Adrenal gland (tissue), 12 donors: Measurements from ENCODE around the gene NOB1. TPM values are rescaled to one million over a fixed set of nuclear protein-coding genes. Genes with fewer than 3 reads are reported as not detected.
A peak's percentile ranks its signal among the peaks of the same experiment; 100 is the strongest.
"Not testable (repeated sequence)": the region's sequence is repeated elsewhere in the genome, so short reads cannot be mapped to it uniquely, and the experiment has no call there.

Experiments
- DNase-seq, 7 donors: peaks; one replicate each; pipeline ENCODE4 v3.0.0-alpha.2; 2019 to 2020
- H3K27ac ChIP-seq, 5 donors: fragments of 200-600 bp; sonication (generic) in 4 of 5; 1 replicate in 3 of 5; 2 replicates in 2 of 5; pipeline versions ENCODE4 v1.5.1 to v1.8.0; 2016 to 2020; ENCODE audit warnings: mild to moderate bottlenecking in 1 of 5
- H3K27me3 ChIP-seq: fragments of 200-600 bp; 2 replicates; pipeline ENCODE4 v1.8.0; 2021
- H3K36me3 ChIP-seq, 2 donors: fragments of 200-600 bp; replicated peaks in 1 of 2; 1 replicate in 1 of 2; 2 replicates in 1 of 2; pipeline versions ENCODE4 v1.5.1 to v1.8.0; 2018 to 2022
- H3K4me1 ChIP-seq, 2 donors: fragments of 200-600 bp; replicated peaks in 1 of 2; 1 replicate in 1 of 2; 2 replicates in 1 of 2; pipeline versions ENCODE4 v1.5.1 to v1.8.0; 2018 to 2021
- H3K4me3 ChIP-seq, 4 donors: fragments of 200-600 bp; sonication (generic) in 3 of 4; one replicate each; pipeline ENCODE4 v1.5.1; 2016 to 2018
- H3K9me3 ChIP-seq, 3 donors: fragments of 200-600 bp; sonication (generic) in 1 of 3; replicated peaks in 1 of 3; 1 replicate in 2 of 3; 2 replicates in 1 of 3; pipeline versions ENCODE4 v1.5.1 to v1.8.0; 2016 to 2021
- CTCF ChIP-seq, 6 experiments: fragments of 450-650 bp in 4 of 6; fragments of 200-600 bp in 2 of 6; sonication (generic) in 1 of 6; IDR thresholded peaks; 1 replicate in 5 of 6; 2 replicates in 1 of 6; pipeline versions ENCODE4 v1.5.1 to v1.8.0; 2016 to 2021; ENCODE audit warnings: antibody characterized with exemption in 6 of 6, mild to moderate bottlenecking in 2 of 6, moderate library complexity in 1 of 6
- POLR2A ChIP-seq, 2 donors: fragments of 450-650 bp; IDR thresholded peaks; one replicate each; pipeline ENCODE4 v1.6.1; 2017; ENCODE audit warnings: antibody characterized with exemption in 2 of 2, mild to moderate bottlenecking in 2 of 2, moderate library complexity in 1 of 2
- WGBS, 4 donors: extraction: QIAGEN DNeasy Blood & Tissue Kit in 2 of 4; methylation state at CpG; one replicate each; pipeline versions ENCODE4 v1.1.5 to v1.1.7; 2013 to 2017; 5-methylcytosine and 5-hydroxymethylcytosine counted together
- intact Hi-C, 2 donors: fragments of 100-400 bp; cut with DNase I; formaldehyde crosslinking; loops; one replicate each; pipeline versions ENCODE4 v1.14.1 to v1.15.0; 2022 to 2023
- polyA plus RNA-seq, 3 donors: library from polyadenylated mRNA; stranded (reverse); fragments of 200-250 nt in 2 of 3; fragments of 350-450 nt in 1 of 3; fragmentation: Illumina TruSeq in 1 of 3; extraction: RNeasy Lipid Tissue Mini Kit (QIAGEN cat#74804) in 1 of 3; gene quantifications; one replicate each; pipeline ENCODE4 v1.2.3, GENCODE V29; 2013 to 2014
- total RNA-seq, 9 donors: library from RNA; depleted of rRNA in 4 of 9; stranded (reverse); fragments of >200 nt in 4 of 9; fragments of 120-200 nt in 1 of 9; fragmentation: NEBNext Ultra II Directional in 1 of 9; extraction: Animal tissue kit (Norgen Biotek cat#: 25700) in 1 of 9; gene quantifications; one replicate each; pipeline versions ENCODE4 v1.1.0 to v1.2.4, GENCODE V29; 2013 to 2023
- donor health status: healthy with polysubstance abuse.
- donor health status: Bipolar disorder and iron deficiency.
- donor health status: DM: yes; HTN: yes; CAD: no.
- donor health status: DM: no; HTN: no; CAD: no.
- donor health status: DM: no; HTN: no; CAD: no.
- donor health status: DM: yes; HTN: yes; CAD: no.

NOB1 gene
- total and polyA plus RNA-seq, 12 donors, result 26.9 to 98.4 (median 70.4) TPM

GRCh38 chr16:69761983-69762813 lies 7.5 kb upstream of the NOB1 start, which contains the start of gene WWP2:
TSS of gene WWP2 (plus strand) at chr16:69762332. CDS start at chr16:69787011, 24,679 bp downstream.
- TF ChIP-seq POLR2A (IDR thresholded peaks at IDR 0.05) (peak in 1 of 2 donors; percentile 55), CTCF (IDR thresholded peaks at IDR 0.05) (no peak)
- Histone ChIP-seq H3K27ac (peak within 1 kb of the TSS; percentile 72 to 98 (median 90)), H3K27me3 (no peaks in the 10 kb centered on the region), H3K9me3 (no peaks in the 10 kb centered on the region), H3K4me3 (peak within 1 kb of the TSS; percentile 49 to 99 (median 87)), H3K4me1 (peaks cover 6 to 16% of the 10 kb centered on the region in 2 donors), H3K36me3 (no peaks in the 10 kb centered on the region)
- 0 to 1% (median 1%) methylated on average over 5 to 56 of the region's 68 CpGs for WGBS, 4 donors
- intact Hi-C loops, result no loop called here
- DNase-seq, result peak; percentile 67 to 81 (median 74)

- H3K36me3 ChIP-seq, H3K4me3 ChIP-seq, H3K27ac ChIP-seq, H3K27me3 ChIP-seq, H3K9me3 ChIP-seq, DNase-seq: not testable (repeated sequence)
- intact Hi-C loops, result loop anchor here in 1 of 2 donors (10.0 kb wide), 1 partner anchor 363 kb away; no protein-coding TSS in a partner anchor
- WGBS, 4 donors, result 83 to 90% (median 85%) methylated on average over 13 of the region's 13 CpGs
- H3K4me1 ChIP-seq, result peaks cover 17 to 24% of the 10 kb centered on the region in 2 donors
Measured at GRCh38 chr16:69757375-69757774, 2.6 kb upstream of the NOB1 start.

- H3K9me3 ChIP-seq, result no peaks in the 10 kb centered on the region
- H3K36me3 ChIP-seq, result peaks cover 0 to 5% of the 10 kb centered on the region in 2 donors
- no peaks in the 10 kb centered on the region for H3K27me3 ChIP-seq
- intact Hi-C loops, result loop anchor here in 1 of 2 donors (10.0 kb wide), 1 partner anchor 362 kb away; no protein-coding TSS in a partner anchor
- DNase-seq, result no peak
- H3K4me1 ChIP-seq, result peaks cover 14 to 21% of the 10 kb centered on the region in 2 donors
- no peak overlapping the region for H3K27ac ChIP-seq
- no peak for TF ChIP-seq CTCF (IDR thresholded peaks at IDR 0.05)
- TF ChIP-seq POLR2A (IDR thresholded peaks at IDR 0.05), result no peak
- H3K4me3 ChIP-seq, result no peak overlapping the region
- 86 to 89% (median 89%) methylated on average over 10 of the region's 10 CpGs for WGBS, 4 donors
Measured at GRCh38 chr16:69756705-69757104, 2.0 kb upstream of the NOB1 start.

GRCh38 chr16:69754143-69754468 lies 620 bp downstream of the NOB1 start:
- WGBS, 4 donors, result 8 to 11% (median 8%) methylated on average over 4 of the region's 4 CpGs
- intact Hi-C loops, result loop anchor here (2.0 to 10.0 kb wide), 3 partner anchors 42 to 359 kb away; no protein-coding TSS in a partner anchor

More at GRCh38 chr16:69754143-69754468, 620 bp downstream of the NOB1 start:
- DNase-seq, result no peak
- H3K27ac ChIP-seq, result peak overlapping the region in 4 of 5 donors; percentile 20 to 86 (median 78)
- H3K9me3 ChIP-seq, result no peaks in the 10 kb centered on the region
- H3K4me3 ChIP-seq, result peak overlapping the region in 3 of 4 donors; percentile 76 to 100 (median 84)
- peaks cover 12 to 24% of the 10 kb centered on the region in 2 donors for H3K4me1 ChIP-seq
- no peaks in the 10 kb centered on the region for H3K27me3 ChIP-seq
- H3K36me3 ChIP-seq, result peaks cover 0 to 30% of the 10 kb centered on the region in 2 donors
- TF ChIP-seq CTCF (IDR thresholded peaks at IDR 0.05) (no peak), POLR2A (IDR thresholded peaks at IDR 0.05) (no peak)
